SU-DHL-6 (cell line): Measurements from ENCODE around the gene B3GNT8.

Experiments used
- CTCF ChIP-seq: fragments of 200-600 bp; sonication (generic); IDR thresholded peaks from one replicate; pipeline ENCODE4 v1.5.1; 2017; ENCODE audit warnings: antibody characterized with exemption, mild to moderate bottlenecking, low read length, moderate library complexity; ENCODE audit not compliant: insufficient read depth, poor library complexity, severe bottlenecking
- EZH2phosphoT487 ChIP-seq: fragments of 200-600 bp; sonication (generic), shearing (Covaris generic); conservative IDR thresholded peaks from 2 replicates; pipeline ENCODE4 v1.6.1; 2018; ENCODE audit warnings: mild to moderate bottlenecking, antibody characterized with exemption, low read length, moderate library complexity, mixed read lengths

GRCh38 chr19:41449865-41450178 lies 22.6 kb upstream of the B3GNT8 start:
- TF ChIP-seq CTCF (no peak), EZH2phosphoT487 (no peak)
